ENCODE data around the gene BRSK2.
"Not testable (repeated sequence)": the region's sequence is repeated elsewhere in the genome, so short reads cannot be mapped to it uniquely, and the experiment has no call there.

The BRSK2 gene

DNA sequence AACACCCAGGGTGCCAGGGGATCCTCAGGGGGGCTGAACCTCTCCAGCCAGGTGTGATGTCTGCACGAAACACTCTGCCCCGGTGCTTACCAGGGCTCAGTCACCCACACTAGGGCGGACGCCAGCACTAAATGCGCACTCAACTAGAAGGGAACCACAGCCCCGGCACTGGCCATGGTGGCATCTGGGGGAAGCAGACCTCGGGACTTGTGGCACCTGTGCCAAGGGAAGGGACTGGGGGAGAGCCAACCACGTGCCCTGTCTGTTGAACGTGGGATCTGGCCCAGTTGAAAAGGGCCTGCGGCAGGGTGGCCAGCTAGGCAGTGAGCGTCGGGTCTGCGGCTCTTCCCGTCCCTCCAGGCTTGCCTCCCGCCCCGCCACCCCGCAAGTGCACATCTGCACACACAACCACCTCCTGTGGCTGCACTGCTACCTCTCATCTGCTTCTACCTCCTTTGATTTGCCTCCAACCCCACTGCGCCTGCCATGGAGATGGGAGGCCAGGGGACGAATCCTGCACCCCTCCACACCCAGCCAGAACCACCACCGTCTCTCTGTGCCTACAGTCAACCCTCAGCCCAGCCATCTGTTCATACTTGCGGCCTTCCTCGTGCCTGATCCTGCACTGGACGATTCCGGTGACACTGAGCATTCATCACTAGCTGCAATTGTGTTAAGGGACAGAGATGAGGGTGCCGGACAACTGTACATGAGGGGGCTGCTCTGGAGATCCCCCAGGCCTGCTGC lies 111.9 kb downstream of the BRSK2 start:
- DNase-seq: peak; percentile 19

- peak; percentile 13 for DNase-seq
Measured at GRCh38 chr11:1502168-1502953, 112.6 kb downstream of the BRSK2 start.

DNA sequence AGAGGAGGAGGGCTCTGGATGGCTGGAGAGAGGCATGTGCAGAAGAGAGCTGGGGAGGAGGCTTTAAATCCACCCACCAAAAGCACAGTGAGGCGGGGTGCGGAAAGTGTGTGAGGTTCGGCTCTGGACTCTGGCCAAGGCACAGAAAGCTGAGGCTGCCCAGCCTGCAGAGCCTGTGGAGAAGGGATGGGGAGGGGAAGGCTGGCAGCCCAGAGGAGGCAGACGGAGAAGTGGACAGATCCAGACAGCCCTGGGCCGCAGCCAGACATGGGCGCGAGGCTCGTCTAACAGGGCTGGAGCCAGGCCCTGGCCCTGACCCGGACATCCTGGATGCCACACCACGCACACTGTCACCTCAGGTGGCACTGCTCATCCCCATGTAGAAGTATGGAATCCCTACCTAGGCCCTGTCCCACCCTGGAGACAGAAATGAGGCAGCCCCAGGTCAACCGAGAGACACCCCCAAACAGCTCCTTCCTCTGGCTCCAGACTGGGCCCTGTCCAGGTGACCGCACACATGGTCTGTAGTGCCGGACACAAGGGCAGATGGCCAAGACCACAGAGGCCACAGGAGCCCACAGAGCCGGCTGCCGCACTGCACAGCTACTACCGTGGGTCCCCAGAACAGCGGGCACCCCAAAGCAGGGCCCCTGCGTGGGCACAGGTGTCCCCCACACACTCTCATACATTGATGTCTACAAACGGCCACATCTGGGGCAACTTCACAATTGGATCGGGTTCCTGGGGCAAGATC lies 113.4 kb downstream of the BRSK2 start:
- DNase-seq: peak; percentile 76

- no peak for DNase-seq
Measured at GRCh38 chr11:1503708-1504104, 114.0 kb downstream of the BRSK2 start.

DNA sequence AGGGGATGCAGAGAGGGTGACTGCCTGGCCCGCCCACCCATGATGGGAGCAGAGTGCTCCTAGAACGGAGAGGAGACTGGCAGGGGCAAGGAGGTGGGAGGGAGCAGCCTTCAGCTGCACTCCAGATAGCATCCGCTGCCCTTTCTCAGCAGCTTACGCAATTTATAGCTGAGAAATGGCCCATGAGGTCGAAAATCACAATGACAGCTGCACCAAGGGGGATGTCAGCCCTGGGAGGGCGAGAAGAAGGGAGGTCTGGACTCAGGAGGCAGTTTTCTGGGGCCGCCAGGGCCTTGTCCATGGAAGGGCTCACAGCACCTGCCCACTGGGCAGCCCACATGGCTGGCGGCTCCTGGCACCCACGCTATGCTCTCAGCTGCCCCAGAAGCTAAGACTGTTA lies 114.4 kb downstream of the BRSK2 start:
- no peak for DNase-seq

DNA sequence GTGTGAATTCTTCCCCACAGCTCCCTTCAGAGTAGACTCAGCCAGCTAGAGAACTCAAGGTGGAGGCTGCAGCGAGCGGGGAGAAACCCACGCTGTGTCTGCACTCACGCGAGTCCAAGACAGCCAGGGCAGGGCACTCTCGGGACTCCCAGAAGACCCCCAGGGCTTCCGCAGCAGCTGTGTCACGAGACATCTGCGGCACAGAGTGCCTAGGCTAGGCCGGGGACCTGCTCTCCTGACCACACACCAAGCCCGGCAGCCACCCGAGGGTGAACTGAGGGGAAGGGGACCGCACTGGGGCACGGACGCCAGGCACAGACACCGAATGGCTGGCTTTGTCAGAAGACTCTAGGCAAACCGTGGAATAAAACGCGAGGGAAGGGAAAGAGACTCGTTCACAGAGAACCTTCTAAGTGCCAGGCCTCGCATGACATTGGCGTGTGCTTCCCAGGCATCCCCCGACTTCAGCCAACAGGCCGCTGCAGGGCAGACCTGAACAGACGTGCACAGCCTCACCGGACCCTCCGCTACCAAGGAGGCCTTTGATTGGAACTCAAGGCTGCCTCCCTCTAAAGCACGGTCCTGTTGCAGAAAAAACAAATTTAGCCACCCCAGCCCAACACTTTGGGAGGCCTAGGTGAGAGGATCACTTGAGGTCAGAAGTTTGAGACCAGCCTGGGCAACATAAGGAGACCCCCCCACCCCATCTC lies 115.0 kb downstream of the BRSK2 start:
- DNase-seq: peak; percentile 11

GRCh38 chr11:1505480-1505879 lies 115.7 kb downstream of the BRSK2 start:
- DNase-seq: no peak

DNA sequence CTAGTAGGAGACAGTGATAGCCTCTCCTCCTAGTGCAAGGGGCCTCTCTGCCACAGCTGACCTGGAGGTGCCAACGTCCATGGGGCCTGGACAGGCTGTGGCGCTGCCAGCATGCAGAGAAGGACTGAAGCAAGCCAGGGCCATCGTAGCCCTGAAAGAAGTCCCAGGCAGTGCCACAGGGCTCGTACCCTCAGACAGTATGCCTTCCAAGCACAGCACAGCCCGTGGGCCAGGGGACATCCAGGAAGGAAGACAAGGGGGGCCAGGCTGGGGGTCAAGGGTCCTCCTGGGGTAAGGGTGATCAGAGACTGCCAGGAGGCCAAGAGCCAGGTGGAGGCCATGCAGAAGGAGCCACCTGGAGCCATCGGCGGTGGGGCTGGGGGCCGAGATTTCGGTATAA lies 117.2 kb downstream of the BRSK2 start:
- no peak for DNase-seq

DNA sequence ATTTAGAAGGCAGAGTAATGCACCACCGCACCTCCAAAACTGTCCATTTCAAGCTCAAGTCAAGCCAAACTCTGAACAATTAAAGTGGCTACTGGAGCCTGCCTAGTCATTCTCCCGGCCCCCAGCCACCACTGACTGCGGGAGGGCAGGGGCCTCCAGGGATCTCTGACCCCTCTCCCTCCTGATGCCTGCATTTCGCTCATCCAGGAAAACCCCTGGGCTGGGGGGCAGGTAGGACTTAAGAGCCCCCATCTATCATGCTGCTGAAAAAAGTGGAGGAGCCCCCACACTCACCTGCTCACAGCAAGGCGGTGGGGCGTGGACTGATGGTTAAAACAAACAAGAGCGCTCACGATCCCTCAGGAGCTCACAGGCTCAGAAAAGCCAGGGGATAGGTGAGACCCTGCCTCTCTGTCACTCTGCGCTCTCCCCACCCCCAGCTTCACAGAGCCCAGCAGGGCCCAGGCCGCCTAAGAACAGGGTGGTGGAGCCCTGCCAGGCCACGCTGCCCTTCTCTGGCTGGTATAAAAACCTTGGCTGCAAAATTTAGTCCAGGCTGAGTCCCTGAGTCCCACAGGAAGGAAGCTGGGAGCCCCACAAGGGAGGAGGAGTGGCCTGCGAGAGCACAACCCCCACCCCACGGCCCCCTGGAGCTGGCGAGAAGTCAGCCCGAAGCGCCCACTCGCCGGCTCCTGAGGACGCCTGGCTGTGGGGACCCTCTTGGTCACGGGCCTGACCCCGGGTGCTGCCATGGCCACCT lies 117.8 kb downstream of the BRSK2 start:
- peak; percentile 35 for DNase-seq

DNA sequence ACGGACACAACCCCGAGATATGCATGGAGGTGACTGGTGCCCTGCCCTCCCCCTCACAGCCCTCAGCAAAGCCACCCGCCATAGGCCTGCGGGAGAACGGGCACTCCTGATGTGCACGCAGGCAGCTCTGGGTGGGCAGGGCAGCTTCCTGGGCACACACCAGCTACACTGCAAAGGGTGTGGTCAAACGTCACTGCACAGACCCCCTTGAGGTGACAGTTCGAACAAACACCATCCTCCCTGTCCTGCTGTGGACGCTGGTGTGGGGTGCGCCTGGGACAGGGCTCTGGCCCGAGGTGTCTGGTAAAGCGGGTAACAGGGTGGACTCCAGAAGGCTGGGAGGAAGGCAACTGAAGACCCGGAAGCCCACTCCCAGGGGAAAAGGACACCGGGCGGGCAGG lies 118.8 kb downstream of the BRSK2 start:
- peak; percentile 26 for DNase-seq

GRCh38 chr11:1508986-1509385 lies 119.3 kb downstream of the BRSK2 start:
- peak; percentile 22 for DNase-seq

GRCh38 chr11:1509626-1510255 lies 120.0 kb downstream of the BRSK2 start:
- DNase-seq: no peak

DNA sequence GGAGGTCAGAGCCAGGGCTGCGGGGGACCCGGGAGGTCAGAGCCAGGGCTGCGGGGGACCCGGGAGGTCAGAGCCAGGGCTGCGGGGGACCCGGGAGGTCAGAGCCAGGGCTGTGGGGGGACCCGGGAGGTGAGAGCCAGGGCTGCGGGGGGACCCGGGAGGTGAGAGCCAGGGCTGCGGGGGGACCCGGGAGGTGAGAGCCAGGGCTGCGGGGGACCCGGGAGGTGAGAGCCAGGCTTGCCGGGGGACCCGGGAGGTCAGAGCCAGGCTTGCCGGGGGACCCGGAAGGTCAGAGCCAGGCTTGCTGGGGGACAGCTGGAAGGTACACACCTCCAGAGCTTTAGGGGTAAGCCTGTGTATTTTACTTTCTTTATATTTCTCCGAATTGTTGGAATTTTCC lies 120.6 kb downstream of the BRSK2 start:
- DNase-seq: not testable (repeated sequence)

GRCh38 chr11:1510928-1511327 lies 121.2 kb downstream of the BRSK2 start:
- no peak for DNase-seq

- DNase-seq: no peak
Measured at GRCh38 chr11:1511937-1512496, 122.3 kb downstream of the BRSK2 start.
